ENCODE results near the gene RCVRN.
"Not testable (repeated sequence)": the region's sequence is repeated elsewhere in the genome, so short reads cannot be mapped to it uniquely, and the experiment has no call there.

RCVRN gene

GRCh38 chr17:9921216-9921615 is 16.1 kb upstream of the RCVRN start:
- DNase-seq, result not testable (repeated sequence)

- DNase-seq, result no peak
Observed at GRCh38 chr17:9918804-9919352, 13.8 kb upstream of the RCVRN start.

GRCh38 chr17:9918352-9918751 is 13.3 kb upstream of the RCVRN start:
- no peak for DNase-seq

- DNase-seq, result no peak
Observed at GRCh38 chr17:9917801-9918200, 12.7 kb upstream of the RCVRN start.

GRCh38 chr17:9917131-9917530 is 12.1 kb upstream of the RCVRN start:
- DNase-seq, result no peak

- no peak for DNase-seq
Observed at GRCh38 chr17:9916108-9916507, 11.0 kb upstream of the RCVRN start.

- no peak for DNase-seq
Observed at GRCh38 chr17:9913476-9913875, 8.4 kb upstream of the RCVRN start.

- no peak for DNase-seq
Observed at GRCh38 chr17:9912121-9913099, 7.3 kb upstream of the RCVRN start.

- no peak for DNase-seq
Observed at GRCh38 chr17:9911089-9911488, 6.0 kb upstream of the RCVRN start.

GRCh38 chr17:9908649-9909042 is 3.6 kb upstream of the RCVRN start:
- no peak for DNase-seq

- no peak for DNase-seq
Observed at GRCh38 chr17:9907883-9908648, 3.0 kb upstream of the RCVRN start.

GRCh38 chr17:9907131-9907530 is 2.1 kb upstream of the RCVRN start:
- no peak for DNase-seq

- no peak for DNase-seq
Observed at GRCh38 chr17:9906616-9907015, 1.5 kb upstream of the RCVRN start.

GRCh38 chr17:9905902-9906301 is 831 bp upstream of the RCVRN start:
- no peak for DNase-seq

GRCh38 chr17:9904277-9905077 is 594 bp downstream of the RCVRN start:
- DNase-seq, result no peak

- no peak for DNase-seq
Observed at GRCh38 chr17:9902120-9902519, 3.0 kb downstream of the RCVRN start.

GRCh38 chr17:9900784-9901183 is 4.3 kb downstream of the RCVRN start:
- DNase-seq, result no peak

- no peak for DNase-seq
Observed at GRCh38 chr17:9900044-9900594, 5.0 kb downstream of the RCVRN start.

- no peak for DNase-seq
Observed at GRCh38 chr17:9899280-9900043, 5.6 kb downstream of the RCVRN start.

- no peak for DNase-seq
Observed at GRCh38 chr17:9898812-9899211, 6.3 kb downstream of the RCVRN start.

- no peak for DNase-seq
Observed at GRCh38 chr17:9897372-9897968, 7.6 kb downstream of the RCVRN start.
